GM12875 (cell line): ENCODE measurements around the gene ONECUT2.
"Not testable (repeated sequence)": the region's sequence is repeated elsewhere in the genome, so short reads cannot be mapped to it uniquely, and the experiment has no call there.

Experiments
- H3K4me3 ChIP-seq: one replicate; pipeline ENCODE4 v1.5.1; 2011; ENCODE audit warnings: low read depth, low read length, control low read depth
- CTCF ChIP-seq: IDR thresholded peaks from 2 replicates; pipeline ENCODE4 v1.5.1; 2011; ENCODE audit warnings: low read depth, mild to moderate bottlenecking, control low read depth, inconsistent platforms, low read length, moderate library complexity, borderline replicate concordance; ENCODE audit not compliant: insufficient read depth

Gene ONECUT2

DNA sequence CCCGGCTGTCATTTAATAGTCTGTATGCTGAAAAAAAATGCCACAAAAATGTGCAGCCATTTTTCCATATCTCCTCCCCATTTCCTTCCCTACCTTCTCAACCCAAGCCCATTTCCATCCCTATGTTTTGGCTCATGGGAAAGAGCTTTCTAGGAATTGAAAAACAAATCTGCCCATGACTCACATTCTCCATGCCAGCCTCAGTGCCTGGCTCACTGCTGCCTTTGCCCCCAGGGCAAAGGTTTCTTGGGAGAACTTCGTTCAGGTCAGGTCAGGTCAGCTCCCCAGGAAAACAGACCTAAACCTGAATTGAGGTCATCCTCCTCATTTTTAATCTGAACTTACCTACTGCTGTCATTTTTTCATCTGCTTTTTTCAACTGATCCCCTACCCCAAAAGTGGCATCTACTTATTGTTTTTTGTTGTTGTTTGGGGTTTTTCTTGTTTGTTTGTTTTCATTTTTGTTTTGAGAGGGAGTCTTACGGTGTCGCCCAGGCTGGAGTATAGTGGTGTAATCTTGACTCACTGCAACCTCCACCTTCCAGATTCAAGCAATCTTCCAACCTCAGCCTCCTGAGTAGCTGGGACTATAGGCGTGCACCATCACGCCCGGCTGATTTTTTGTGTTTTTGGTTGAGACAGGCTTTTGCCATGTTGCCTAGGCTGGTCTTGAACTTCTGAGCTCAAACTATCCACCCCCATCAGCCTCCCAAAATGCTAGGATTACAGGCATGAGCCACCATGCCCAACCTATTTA lies 84.7 kb downstream of the ONECUT2 start:
- no peak for TF ChIP-seq CTCF
- H3K4me3 ChIP-seq = no peak overlapping the region

GRCh38 chr18:57522348-57522747 lies 87.2 kb downstream of the ONECUT2 start:
- H3K4me3 ChIP-seq = not testable (repeated sequence)

DNA sequence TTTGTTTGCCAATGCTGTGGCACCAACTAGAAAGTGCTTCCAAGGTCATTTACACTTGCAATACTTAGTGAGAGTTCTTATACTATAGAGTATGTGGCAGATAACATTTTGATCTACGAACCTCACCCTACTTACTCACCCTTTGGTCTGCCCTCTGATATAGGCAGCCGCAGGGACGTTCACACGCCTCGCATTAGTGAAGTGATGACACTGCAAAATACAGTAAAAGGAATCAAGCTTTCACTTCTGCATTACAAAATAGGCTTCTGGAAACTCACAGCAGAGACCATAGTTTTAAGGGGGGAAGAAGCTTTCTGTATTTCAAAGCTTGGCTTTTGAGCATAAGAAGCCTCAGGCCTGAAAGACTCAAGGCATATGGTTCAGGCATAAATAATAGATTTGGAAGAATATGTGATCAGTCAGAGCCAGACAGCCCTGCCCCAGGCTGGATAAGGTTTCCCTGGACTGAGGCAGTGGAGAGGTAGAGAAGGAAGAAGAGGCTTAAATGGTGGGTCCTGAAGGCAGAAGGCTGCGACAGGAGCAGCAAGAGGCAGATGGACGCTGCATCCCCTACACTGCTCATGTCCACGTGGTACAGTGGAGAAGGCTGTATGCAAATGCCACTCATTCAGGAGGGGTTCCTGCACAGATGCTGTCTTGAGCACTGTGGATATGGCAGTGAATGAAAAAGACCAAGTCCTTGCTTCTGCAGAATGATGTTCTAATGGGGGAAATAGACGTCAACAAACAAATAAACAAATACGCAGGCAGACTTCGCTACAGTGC lies 88.2 kb downstream of the ONECUT2 start:
- no peak for TF ChIP-seq CTCF
- H3K4me3 ChIP-seq = no peak overlapping the region

GRCh38 chr18:57527556-57528229 lies 92.5 kb downstream of the ONECUT2 start:
- H3K4me3 ChIP-seq = no peak overlapping the region
- TF ChIP-seq CTCF = no peak

- no peak overlapping the region for H3K4me3 ChIP-seq
- no peak for TF ChIP-seq CTCF
Measured at GRCh38 chr18:57529151-57529550, 94.0 kb downstream of the ONECUT2 start.

DNA sequence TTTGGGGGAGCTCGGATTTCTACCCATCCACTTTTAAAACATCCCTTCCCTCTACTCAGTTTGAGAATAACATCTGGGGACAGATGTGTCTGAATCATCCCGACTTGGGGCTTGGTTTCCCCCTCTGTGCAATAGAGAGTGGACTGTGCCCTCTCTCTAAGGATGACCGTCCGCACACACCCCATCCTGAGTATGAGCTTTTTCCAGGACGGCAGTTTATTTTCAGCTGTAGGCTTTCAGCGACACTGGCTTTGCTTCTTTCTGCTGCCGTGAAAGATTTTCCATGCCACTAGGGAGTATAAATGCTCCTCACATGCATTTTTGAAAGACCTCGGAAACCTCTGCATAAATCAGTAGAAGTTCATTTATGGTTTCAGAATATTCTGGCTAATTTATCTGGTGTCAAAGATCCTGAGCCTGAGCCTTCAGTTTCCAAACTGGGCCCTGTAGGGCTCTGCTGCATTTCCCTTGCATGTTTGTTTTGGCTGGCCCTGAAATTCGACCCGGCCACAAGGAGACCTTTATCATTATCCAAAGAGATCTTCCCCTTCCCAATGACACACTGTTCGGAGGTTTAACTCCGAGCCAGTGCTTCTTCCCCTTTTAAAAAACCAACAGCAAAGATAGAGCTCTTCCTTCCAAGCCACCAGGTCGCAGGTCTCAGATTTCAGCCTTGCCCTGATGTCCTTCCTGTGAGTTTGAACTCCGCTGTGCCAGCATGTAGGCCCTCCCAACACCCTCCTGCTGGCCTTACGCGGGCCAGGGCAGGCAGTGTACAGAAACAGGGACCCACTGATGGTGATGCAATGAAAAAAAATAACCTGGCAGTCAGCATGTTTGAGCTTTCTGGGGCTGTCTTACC lies 98.1 kb downstream of the ONECUT2 start:
- no peak overlapping the region for H3K4me3 ChIP-seq
- TF ChIP-seq CTCF = no peak
